ENCODE measurements around the gene SKA3. TPM values are rescaled to one million over a fixed set of nuclear protein-coding genes. Genes with fewer than 3 reads are reported as not detected.

Gene SKA3
- total RNA-seq, 4 donors from 2014 or later = 0.49 to 20.9 TPM; not detected in 2

Small RNA genes within 50 kb of the gene (small RNA-seq; reads per million reads assigned to genes)
- not detected for gene AL158032.1
- not detected for gene RF00086
- gene RF02116 = not detected

Other genes starting within 250 kb of the SKA3 start
- 10 to 100 TPM in 3 of 4 donors, 1 to 10 TPM in 1; 8.5 to 32.5 (median 12.6) TPM for gene LATS2, start 115.0 kb downstream of the SKA3 start, total RNA-seq
- gene SAP18, start 36.4 kb downstream of the SKA3 start, total RNA-seq = 100 to 1,000 TPM in 1 of 4 donors, 10 to 100 TPM in 3; 22.8 to 182 (median 37.3) TPM
- 10 to 100 TPM in 2 of 4 donors, 1 to 10 TPM in 2; 7.2 to 60.0 (median 11.9) TPM for gene MRPL57, start 106 bp upstream of the SKA3 start, total RNA-seq

Measured in uterus (tissue), 4 donors.